GM19239 (cell line): ENCODE data around the gene BRD2.

Source experiments
- DNase-seq: peaks from one replicate; pipeline ENCODE4 v3.0.0; 2011; ENCODE audit warnings: low spot score; ENCODE audit not compliant: insufficient read length
- FAIRE-seq: peaks from 2 replicates; lab custom pipeline; 2011; peaks lifted over from hg19 to GRCh38; lab: Jason Lieb, UNC

The BRD2 gene

GRCh38 chr6:33019372-33019771 lies 51.0 kb downstream of the BRD2 start:
- DNase-seq (no peak), FAIRE-seq (no peak)

GRCh38 chr6:33021917-33022316 lies 53.5 kb downstream of the BRD2 start:
- FAIRE-seq (no peak), DNase-seq (no peak)

- no peak for FAIRE-seq
- DNase-seq: no peak
These were observed 55.1 kb downstream of the BRD2 start for GRCh38 chr6:33023536-33023935.

- peak; percentile 49 for FAIRE-seq
These were observed 56.1 kb downstream of the BRD2 start for GRCh38 chr6:33024521-33024920.

GRCh38 chr6:33028220-33028849 lies 59.9 kb downstream of the BRD2 start:
- FAIRE-seq (no peak), DNase-seq (no peak)

More at GRCh38 chr6:33024521-33024920, 56.1 kb downstream of the BRD2 start:
- DNase-seq: no peak

- FAIRE-seq (peak; percentile 99), DNase-seq (no peak)
These were observed 61.2 kb downstream of the BRD2 start for GRCh38 chr6:33029328-33030184.

GRCh38 chr6:33030245-33030644 lies 61.9 kb downstream of the BRD2 start:
- FAIRE-seq (no peak), DNase-seq (no peak)
